Activated T-cell treated with anti-CD3 and anti-CD28 coated beads, Interleukin-2, amount 50 U/mL, for 24 hours (primary cell): ENCODE results near the gene SEM1.
"Not testable (repeated sequence)": the region's sequence is repeated elsewhere in the genome, so short reads cannot be mapped to it uniquely, and the experiment has no call there.

Experiments
- DNase-seq: peaks from one replicate; pipeline ENCODE4 v3.0.0-alpha.2; 2020
- H3K27ac Mint-ChIP-seq: 2 replicates; pipeline ENCODE4 v1.8.0; 2020; ENCODE audit warnings: mild to moderate bottlenecking, mixed read lengths
- H3K27me3 Mint-ChIP-seq: 2 replicates; pipeline ENCODE4 v1.8.0; 2020; ENCODE audit warnings: mixed read lengths
- H3K36me3 Mint-ChIP-seq: 2 replicates; pipeline ENCODE4 v1.8.0; 2020; ENCODE audit warnings: low read depth, mixed read lengths
- H3K4me1 Mint-ChIP-seq: 2 replicates; pipeline ENCODE4 v1.8.0; 2020; ENCODE audit warnings: low read depth, mixed read lengths
- H3K4me3 Mint-ChIP-seq: 2 replicates; pipeline ENCODE4 v1.8.0; 2020; ENCODE audit warnings: mild to moderate bottlenecking, moderate library complexity, mixed read lengths
- H3K9me3 Mint-ChIP-seq: 2 replicates; pipeline ENCODE4 v1.8.0; 2020; ENCODE audit warnings: mixed read lengths

SEM1 gene

GRCh38 chr7:96663457-96663856 lies 46.2 kb downstream of the SEM1 start:
- no peak overlapping the region for H3K27ac Mint-ChIP-seq
- no peak overlapping the region for H3K4me3 Mint-ChIP-seq
- no peaks in the 10 kb centered on the region for H3K9me3 Mint-ChIP-seq
- H3K36me3 Mint-ChIP-seq: peaks cover 30% of the 10 kb centered on the region
- DNase-seq: no peak
- no peaks in the 10 kb centered on the region for H3K27me3 Mint-ChIP-seq
- peaks cover 22% of the 10 kb centered on the region for H3K4me1 Mint-ChIP-seq

- not testable (repeated sequence) for H3K4me3 Mint-ChIP-seq, H3K27ac Mint-ChIP-seq, H3K27me3 Mint-ChIP-seq, H3K9me3 Mint-ChIP-seq, DNase-seq
- H3K36me3 Mint-ChIP-seq: peaks cover 24% of the 10 kb centered on the region
- peaks cover 22% of the 10 kb centered on the region for H3K4me1 Mint-ChIP-seq
These were observed 47.5 kb downstream of the SEM1 start for GRCh38 chr7:96662151-96662550.

GRCh38 chr7:96658022-96658412 lies 51.6 kb downstream of the SEM1 start:
- Mint-ChIP-seq H3K27ac (no peak overlapping the region), H3K9me3 (peaks cover 2% of the 10 kb centered on the region), H3K4me3 (no peak overlapping the region), H3K4me1 (peaks cover 1% of the 10 kb centered on the region), H3K36me3 (peaks cover 9% of the 10 kb centered on the region), H3K27me3 (no peaks in the 10 kb centered on the region)
- DNase-seq: no peak

GRCh38 chr7:96657347-96658021 lies 52.2 kb downstream of the SEM1 start:
- Mint-ChIP-seq H3K36me3 (peaks cover 10% of the 10 kb centered on the region), H3K27me3 (no peaks in the 10 kb centered on the region), H3K4me3 (no peak overlapping the region), H3K9me3 (peaks cover 2% of the 10 kb centered on the region), H3K4me1 (no peaks in the 10 kb centered on the region), H3K27ac (no peak overlapping the region)
- DNase-seq: no peak

- no peaks in the 10 kb centered on the region for H3K4me1 Mint-ChIP-seq
- H3K27ac Mint-ChIP-seq: no peak overlapping the region
- no peak for DNase-seq
- H3K9me3 Mint-ChIP-seq: peaks cover 4% of the 10 kb centered on the region
- H3K27me3 Mint-ChIP-seq: no peaks in the 10 kb centered on the region
- peaks cover 6% of the 10 kb centered on the region for H3K36me3 Mint-ChIP-seq
- no peak overlapping the region for H3K4me3 Mint-ChIP-seq
These were observed 53.7 kb downstream of the SEM1 start for GRCh38 chr7:96655956-96656355.

GRCh38 chr7:96654630-96655188 lies 54.9 kb downstream of the SEM1 start:
- DNase-seq: no peak
- H3K36me3 Mint-ChIP-seq: peaks cover 6% of the 10 kb centered on the region
- H3K27me3 Mint-ChIP-seq: no peaks in the 10 kb centered on the region
- H3K4me1 Mint-ChIP-seq: no peaks in the 10 kb centered on the region
- no peak overlapping the region for H3K27ac Mint-ChIP-seq
- peaks cover 4% of the 10 kb centered on the region for H3K9me3 Mint-ChIP-seq
- H3K4me3 Mint-ChIP-seq: no peak overlapping the region

GRCh38 chr7:96649981-96650380 lies 59.7 kb downstream of the SEM1 start:
- Mint-ChIP-seq H3K27me3 (no peaks in the 10 kb centered on the region), H3K9me3 (peaks cover 4% of the 10 kb centered on the region), H3K4me1 (no peaks in the 10 kb centered on the region), H3K27ac (no peak overlapping the region), H3K36me3 (peaks cover 9% of the 10 kb centered on the region), H3K4me3 (no peak overlapping the region)
- no peak for DNase-seq

- Mint-ChIP-seq H3K9me3 (peaks cover 4% of the 10 kb centered on the region), H3K4me3 (no peak overlapping the region), H3K36me3 (peaks cover 13% of the 10 kb centered on the region), H3K27ac (no peak overlapping the region), H3K27me3 (no peaks in the 10 kb centered on the region), H3K4me1 (no peaks in the 10 kb centered on the region)
- DNase-seq: no peak
These were observed 60.9 kb downstream of the SEM1 start for GRCh38 chr7:96648784-96649183.

- no peak for DNase-seq
- peaks cover 2% of the 10 kb centered on the region for H3K9me3 Mint-ChIP-seq
- H3K27me3 Mint-ChIP-seq: no peaks in the 10 kb centered on the region
- no peaks in the 10 kb centered on the region for H3K4me1 Mint-ChIP-seq
- no peak overlapping the region for H3K27ac Mint-ChIP-seq
- H3K4me3 Mint-ChIP-seq: no peak overlapping the region
- H3K36me3 Mint-ChIP-seq: peaks cover 12% of the 10 kb centered on the region
These were observed 61.9 kb downstream of the SEM1 start for GRCh38 chr7:96647733-96648132.

GRCh38 chr7:96645084-96645483 lies 64.6 kb downstream of the SEM1 start:
- no peak for DNase-seq
- H3K4me1 Mint-ChIP-seq: no peaks in the 10 kb centered on the region
- no peak overlapping the region for H3K4me3 Mint-ChIP-seq
- peaks cover 12% of the 10 kb centered on the region for H3K36me3 Mint-ChIP-seq
- H3K27me3 Mint-ChIP-seq: no peaks in the 10 kb centered on the region
- H3K27ac Mint-ChIP-seq: no peak overlapping the region
- H3K9me3 Mint-ChIP-seq: no peaks in the 10 kb centered on the region

- not testable (repeated sequence) for H3K9me3 Mint-ChIP-seq, H3K27ac Mint-ChIP-seq, DNase-seq, H3K4me1 Mint-ChIP-seq, H3K27me3 Mint-ChIP-seq, H3K4me3 Mint-ChIP-seq
- H3K36me3 Mint-ChIP-seq: peaks cover 12% of the 10 kb centered on the region
These were observed 66.2 kb downstream of the SEM1 start for GRCh38 chr7:96643436-96643835.

- no peak overlapping the region for H3K4me3 Mint-ChIP-seq
- no peak overlapping the region for H3K27ac Mint-ChIP-seq
- DNase-seq: no peak
- H3K27me3 Mint-ChIP-seq: no peaks in the 10 kb centered on the region
- H3K4me1 Mint-ChIP-seq: no peaks in the 10 kb centered on the region
- H3K9me3 Mint-ChIP-seq: no peaks in the 10 kb centered on the region
- H3K36me3 Mint-ChIP-seq: peaks cover 8% of the 10 kb centered on the region
These were observed 69.6 kb downstream of the SEM1 start for GRCh38 chr7:96640054-96640453.
